OCI-LY7 (cell line): Measurements from ENCODE around the gene SPNS2. TPM values are rescaled to one million over a fixed set of nuclear protein-coding genes. Genes with fewer than 3 reads are reported as not detected.

Source experiments
- BruUV-seq: library from RNA; stranded (reverse); fragments of 400-500 nt; replicated peaks from 2 replicates; lab custom pipeline; 2021; lab: Mats Ljungman, UMichigan
- CTCF ChIA-PET: fragments of 300-600 bp; sonication (Branson Sonifier 250); formaldehyde crosslinking; loops from one replicate; lab custom pipeline; 2022; ENCODE audit warnings: antibody characterized with exemption; ENCODE audit not compliant: unreplicated experiment; lab: Charles Lee
- POLR2A ChIA-PET: fragments of 300-600 bp; sonication (Branson Sonifier 250); formaldehyde crosslinking; loops from one replicate; lab custom pipeline; 2022; ENCODE audit warnings: antibody characterized with exemption; lab: Charles Lee
- DNase-seq: peaks from one replicate; pipeline ENCODE4 v3.0.0-alpha.2; 2015; ENCODE audit warnings: low spot score
- H2AFZ ChIP-seq: fragments of 200-600 bp; sonication (generic), shearing (Covaris generic); 2 replicates; pipeline ENCODE4 v1.6.1; 2014; ENCODE audit warnings: mild to moderate bottlenecking, antibody characterized with exemption, low read length, moderate library complexity
- H3K27ac ChIP-seq: fragments of 200-600 bp; sonication (generic); 2 replicates; pipeline ENCODE4 v1.5.1; 2014; ENCODE audit warnings: mixed run types, low read depth, mild to moderate bottlenecking, moderate library complexity, low read length, inconsistent platforms; ENCODE audit not compliant: poor library complexity, severe bottlenecking
- H3K36me3 ChIP-seq: fragments of 200-600 bp; sonication (generic); 2 replicates; pipeline ENCODE4 v1.6.1; 2014; ENCODE audit warnings: mild to moderate bottlenecking, antibody characterized with exemption, low read length, moderate library complexity, mixed read lengths; ENCODE audit not compliant: insufficient read depth
- H3K4me1 ChIP-seq: fragments of 200-600 bp; sonication (generic); 2 replicates; pipeline ENCODE4 v1.5.1; 2014; ENCODE audit warnings: mild to moderate bottlenecking, low read length; ENCODE audit not compliant: insufficient read depth, poor library complexity, severe bottlenecking
- H3K4me2 ChIP-seq: fragments of 200-600 bp; sonication (generic); 2 replicates; pipeline ENCODE4 v1.6.1; 2014; ENCODE audit warnings: mild to moderate bottlenecking, low read length
- H3K4me3 ChIP-seq: fragments of 200-600 bp; sonication (generic); 2 replicates; pipeline ENCODE4 v1.5.1; 2014; ENCODE audit warnings: mild to moderate bottlenecking, low read depth, low read length; ENCODE audit not compliant: poor library complexity, severe bottlenecking
- H3K79me2 ChIP-seq: fragments of 200-600 bp; sonication (generic); 2 replicates; pipeline ENCODE4 v1.6.1; 2016; ENCODE audit warnings: low read depth, mild to moderate bottlenecking, low read length, moderate library complexity, mixed read lengths; ENCODE audit not compliant: insufficient read depth
- H3K9me2 ChIP-seq: fragments of 200-600 bp; sonication (generic); 2 replicates; pipeline ENCODE4 v1.6.1; 2016; ENCODE audit warnings: mild to moderate bottlenecking, low read length, mixed read lengths; ENCODE audit not compliant: insufficient read depth
- H3K9me3 ChIP-seq: fragments of 200-600 bp; sonication (generic); 2 replicates; pipeline ENCODE4 v1.6.1; 2014; ENCODE audit warnings: mild to moderate bottlenecking, mixed run types, low read length, mixed read lengths
- H4K20me1 ChIP-seq: fragments of 200-600 bp; sonication (generic); 2 replicates; pipeline ENCODE4 v1.6.1; 2014; ENCODE audit warnings: mild to moderate bottlenecking, antibody characterized with exemption, low read length, moderate library complexity, mixed read lengths; ENCODE audit not compliant: insufficient read depth
- CTCF ChIP-seq: fragments of 200-600 bp; sonication (generic); conservative IDR thresholded peaks from 2 replicates; pipeline ENCODE4 v1.5.1; 2014; ENCODE audit warnings: mild to moderate bottlenecking, antibody characterized with exemption, low read length, moderate library complexity, mixed read lengths
- EZH2phosphoT487 ChIP-seq: fragments of 200-600 bp; sonication (generic); IDR thresholded peaks from 2 replicates; pipeline ENCODE4 v1.6.1; 2018; ENCODE audit warnings: low read depth, borderline replicate concordance, mild to moderate bottlenecking, mixed run types, antibody characterized with exemption, low read length, moderate library complexity, mixed read lengths
- intact Hi-C: fragments of 100-400 bp; cut with micrococcal nuclease; formaldehyde crosslinking; loops from one replicate; pipeline ENCODE4 v1.10.0; 2022; ENCODE audit not compliant: unreplicated experiment
- total RNA-seq, 2 experiments: library from RNA; depleted of rRNA in 1 of 2; stranded (reverse); fragments of >200 nt in 1 of 2; shearing (Covaris generic) in 1 of 2; gene quantifications; 2 replicates each; pipeline ENCODE4 v1.2.3, GENCODE V29; 2014 to 2022

The SPNS2 gene
- total RNA-seq, 2 experiments from 2014 or later: 1.6 to 5.4 TPM

GRCh38 chr17:4547118-4547906 is 48.6 kb downstream of the SPNS2 start:
- Histone ChIP-seq H3K4me2 (no peak overlapping the region), H3K9me2 (no peaks in the 10 kb centered on the region), H3K27ac (no peak overlapping the region), H3K4me3 (no peak overlapping the region), H3K36me3 (peaks cover 95% of the 10 kb centered on the region), H4K20me1 (no peaks in the 10 kb centered on the region), H3K4me1 (no peaks in the 10 kb centered on the region), H3K79me2 (no peaks in the 10 kb centered on the region), H2AFZ (no peak overlapping the region), H3K9me3 (no peaks in the 10 kb centered on the region)
- TF ChIP-seq CTCF (no peak), EZH2phosphoT487 (no peak)
- no peak for DNase-seq
- intact Hi-C loops: no loop called here
- ChIA-PET POLR2A (no interaction called here), CTCF (no interaction called here)
- BruUV-seq: no TSS peak

- Histone ChIP-seq H3K4me3 (no peak overlapping the region), H3K4me1 (peaks cover under 1% of the 10 kb centered on the region), H4K20me1 (no peaks in the 10 kb centered on the region), H3K27ac (no peak overlapping the region), H3K9me2 (no peaks in the 10 kb centered on the region), H3K36me3 (peaks cover 95% of the 10 kb centered on the region), H3K9me3 (no peaks in the 10 kb centered on the region), H2AFZ (no peak overlapping the region), H3K79me2 (peaks cover 7% of the 10 kb centered on the region), H3K4me2 (no peak overlapping the region)
- no peak for TF ChIP-seq CTCF
- TF ChIP-seq EZH2phosphoT487: no peak
- CTCF ChIA-PET: no interaction called here
- DNase-seq: no peak
- no TSS peak for BruUV-seq
- intact Hi-C loops: no loop called here
- POLR2A ChIA-PET: no interaction called here
Measured at GRCh38 chr17:4548061-4548461, 49.4 kb downstream of the SPNS2 start.
